GM18511 (cell line): ENCODE measurements around the gene ZRANB1.

Experiments used
- ATAC-seq: cut with Tn5 transposase; IDR thresholded peaks from one replicate; pipeline ENCODE4 v1.9.1; 2021; ENCODE audit warnings: mild to moderate bottlenecking, moderate library complexity; ENCODE audit not compliant: unreplicated experiment

ZRANB1 gene

GRCh38 chr10:124993345-124993708 is 51.4 kb downstream of the ZRANB1 start:
- ATAC-seq: no peak

GRCh38 chr10:124993736-124994451 is 52.0 kb downstream of the ZRANB1 start:
- ATAC-seq: no peak

- no peak for ATAC-seq
These were observed 52.9 kb downstream of the ZRANB1 start for GRCh38 chr10:124994573-124995473.

GRCh38 chr10:124995605-124996004 is 53.7 kb downstream of the ZRANB1 start:
- ATAC-seq: no peak

- ATAC-seq: no peak
These were observed 54.4 kb downstream of the ZRANB1 start for GRCh38 chr10:124996127-124996853.

GRCh38 chr10:124996854-124997215 is 54.9 kb downstream of the ZRANB1 start:
- no peak for ATAC-seq

- ATAC-seq: no peak
These were observed 55.4 kb downstream of the ZRANB1 start for GRCh38 chr10:124997306-124997705.

GRCh38 chr10:124997771-124998623 is 56.1 kb downstream of the ZRANB1 start:
- ATAC-seq: no peak

- no peak for ATAC-seq
These were observed 56.8 kb downstream of the ZRANB1 start for GRCh38 chr10:124998624-124999291.

GRCh38 chr10:124999433-125000365 is 57.8 kb downstream of the ZRANB1 start:
- ATAC-seq: no peak

- ATAC-seq: no peak
These were observed 58.7 kb downstream of the ZRANB1 start for GRCh38 chr10:125000366-125001312.

GRCh38 chr10:125001313-125002046 is 59.6 kb downstream of the ZRANB1 start:
- no peak for ATAC-seq

GRCh38 chr10:125002047-125002422 is 60.1 kb downstream of the ZRANB1 start:
- ATAC-seq: no peak

GRCh38 chr10:125002423-125003145 is 60.7 kb downstream of the ZRANB1 start:
- no peak for ATAC-seq

- ATAC-seq: no peak
These were observed 61.4 kb downstream of the ZRANB1 start for GRCh38 chr10:125003146-125003900.
